Endothelial cell of umbilical vein (primary cell): ENCODE measurements around the gene KRTAP10-10. TPM values are rescaled to one million over a fixed set of nuclear protein-coding genes. Genes with fewer than 3 reads are reported as not detected.

Source experiments
- BruUV-seq: library from RNA; stranded (reverse); fragments of 400-500 nt; replicated peaks from 2 replicates; lab custom pipeline; 2021; lab: Mats Ljungman, UMichigan
- CTCF ChIA-PET: fragments of 300-600, 350-600 bp; sonication (Branson Sonifier 250); formaldehyde crosslinking; loops from one replicate; lab custom pipeline; 2021; ENCODE audit warnings: antibody characterized with exemption, inconsistent platforms; lab: Charles Lee
- POLR2A ChIA-PET: fragments of 300-600, 350-600 bp; sonication (Branson Sonifier 250); formaldehyde crosslinking; loops from one replicate; lab custom pipeline; 2021; ENCODE audit warnings: antibody characterized with exemption, inconsistent platforms; lab: Charles Lee
- DNase-seq: peaks from one replicate; pipeline ENCODE4 v3.0.0-alpha.2; 2011; ENCODE audit warnings: low read depth, low spot score
- FAIRE-seq: peaks from 2 replicates; lab custom pipeline; 2011; peaks lifted over from hg19 to GRCh38; lab: Jason Lieb, UNC
- H2AFZ ChIP-seq: 2 replicates; pipeline ENCODE4 v1.6.0; 2012; ENCODE audit warnings: low read depth, low read length, control low read depth, inconsistent platforms
- H3K27ac ChIP-seq: 2 replicates; pipeline ENCODE4 v1.5.1; 2011; ENCODE audit warnings: low read depth, mild to moderate bottlenecking, control low read depth, low read length, moderate library complexity; ENCODE audit not compliant: insufficient read depth
- H3K27me3 ChIP-seq, 2 experiments: 2 replicates each; pipeline versions ENCODE4 v1.6.0 to v1.6.1; 2011; ENCODE audit warnings: low read length in 2 of 2, mixed read lengths in 1 of 2; ENCODE audit not compliant: control insufficient read depth in 2 of 2, insufficient read depth in 2 of 2
- H3K36me3 ChIP-seq, 2 experiments: 2 replicates in 1 of 2; 3 replicates in 1 of 2; pipeline ENCODE4 v1.5.1; 2011; ENCODE audit warnings: low read length in 2 of 2, mild to moderate bottlenecking in 1 of 2, moderate library complexity in 1 of 2; ENCODE audit not compliant: control insufficient read depth in 2 of 2, insufficient read depth in 2 of 2; ENCODE audit errors: extremely low read depth in 1 of 2
- H3K4me1 ChIP-seq: 3 replicates; pipeline ENCODE4 v1.5.1; 2011; ENCODE audit warnings: mild to moderate bottlenecking, low read length; ENCODE audit not compliant: control insufficient read depth, insufficient read depth; ENCODE audit errors: extremely low read depth
- H3K4me2 ChIP-seq: 2 replicates; pipeline ENCODE4 v1.6.1; 2011; ENCODE audit warnings: low read length, control low read depth, mixed read lengths; ENCODE audit not compliant: insufficient read depth
- H3K4me3 ChIP-seq, 3 experiments: fragments of 200-600 bp in 1 of 3; sonication (generic), shearing (Covaris generic) in 1 of 3; replicated peaks in 1 of 3; 2 replicates each; pipeline ENCODE4 v1.5.1; 2011 to 2016; ENCODE audit warnings: control low read depth in 3 of 3, low read length in 3 of 3, mild to moderate bottlenecking in 2 of 3, inconsistent platforms in 1 of 3, low read depth in 1 of 3, moderate library complexity in 1 of 3; ENCODE audit not compliant: insufficient read depth in 1 of 3
- H3K79me2 ChIP-seq: 2 replicates; pipeline ENCODE4 v1.6.0; 2012; ENCODE audit warnings: low read length, inconsistent platforms; ENCODE audit not compliant: control insufficient read depth, insufficient read depth
- H3K9ac ChIP-seq: replicated peaks from 2 replicates; pipeline ENCODE3; 2011; ENCODE audit warnings: low read length, control low read depth; ENCODE audit not compliant: insufficient read depth; ENCODE audit errors: extremely low read depth
- H3K9me1 ChIP-seq: replicated peaks from 3 replicates; pipeline ENCODE4 v1.6.0; 2011; ENCODE audit warnings: mild to moderate bottlenecking, low read length; ENCODE audit not compliant: control insufficient read depth, insufficient read depth; ENCODE audit errors: extremely low read depth
- H3K9me3 ChIP-seq: replicated peaks from 2 replicates; pipeline ENCODE4 v1.5.1; 2012; ENCODE audit warnings: low read length, inconsistent platforms; ENCODE audit not compliant: control insufficient read depth, insufficient read depth
- H4K20me1 ChIP-seq: replicated peaks from 2 replicates; pipeline ENCODE3; 2011; ENCODE audit warnings: mild to moderate bottlenecking, low read length; ENCODE audit not compliant: control insufficient read depth, insufficient read depth; ENCODE audit errors: extremely low read depth
- EZH2 ChIP-seq: IDR thresholded peaks from 2 replicates; pipeline ENCODE4 v1.6.1; 2012; ENCODE audit warnings: borderline replicate concordance, low read depth, mild to moderate bottlenecking, moderate library complexity, low read length, inconsistent platforms; ENCODE audit not compliant: severe bottlenecking
- FOS ChIP-seq: IDR thresholded peaks from 2 replicates; pipeline ENCODE4 v1.6.1; 2011; ENCODE audit warnings: mild to moderate bottlenecking, low read length, moderate library complexity, borderline replicate concordance; ENCODE audit not compliant: insufficient read depth
- GATA2 ChIP-seq: IDR thresholded peaks from 2 replicates; pipeline ENCODE4 v1.7.0; 2011; ENCODE audit warnings: low read depth, mild to moderate bottlenecking, moderate library complexity, mixed read lengths, low read length; ENCODE audit not compliant: insufficient read length, insufficient read depth
- MYC ChIP-seq: IDR thresholded peaks from one replicate; pipeline ENCODE4 v1.6.1; 2011; ENCODE audit warnings: mild to moderate bottlenecking, low read depth, low read length
- dilution Hi-C: fragments of 300-500 bp; cut with MboI; formaldehyde crosslinking; loops from one replicate; pipeline ENCODE4 v1.15.0; 2019; ENCODE audit warnings: low sequenced_read_pairs; ENCODE audit not compliant: extremely low pct_ligation_motif_present
- intact Hi-C: fragments of 100-400 bp; cut with micrococcal nuclease; formaldehyde crosslinking; loops from one replicate; pipeline ENCODE4 v1.10.0; 2022
- polyA plus RNA-seq, 4 experiments: library from polyadenylated mRNA; depleted of rRNA in 3 of 4; stranded (reverse) in 3 of 4; unstranded in 1 of 4; fragments of >200 nt; gene quantifications; 2 replicates each; pipeline versions ENCODE4 v1.2.1 to v1.2.3, GENCODE V29; 2011 to 2012; ENCODE audit warnings: missing spikeins in 1 of 4
- total RNA-seq: library from RNA; stranded (reverse); gene quantifications from 2 replicates; pipeline ENCODE4 v1.2.3, GENCODE V29; 2021
- TF ChIP-seq, protein P1 (sequence below), 2 donors: IDR thresholded peaks; 1 replicate in 1 of 2; 2 replicates in 1 of 2; pipeline ENCODE4 v1.5.1; 2011; ENCODE audit warnings: low read length in 2 of 2, mild to moderate bottlenecking in 2 of 2, moderate library complexity in 2 of 2, control low read depth in 1 of 2, inconsistent platforms in 1 of 2, low read depth in 1 of 2; ENCODE audit not compliant: insufficient read depth in 1 of 2; ENCODE audit errors: extremely low read depth in 1 of 2

KRTAP10-10 gene
- total and polyA plus RNA-seq, 2 donors (not counting 3 experiments of a cell fraction or from before 2014, with no cell fraction given), result not detected

DNA sequence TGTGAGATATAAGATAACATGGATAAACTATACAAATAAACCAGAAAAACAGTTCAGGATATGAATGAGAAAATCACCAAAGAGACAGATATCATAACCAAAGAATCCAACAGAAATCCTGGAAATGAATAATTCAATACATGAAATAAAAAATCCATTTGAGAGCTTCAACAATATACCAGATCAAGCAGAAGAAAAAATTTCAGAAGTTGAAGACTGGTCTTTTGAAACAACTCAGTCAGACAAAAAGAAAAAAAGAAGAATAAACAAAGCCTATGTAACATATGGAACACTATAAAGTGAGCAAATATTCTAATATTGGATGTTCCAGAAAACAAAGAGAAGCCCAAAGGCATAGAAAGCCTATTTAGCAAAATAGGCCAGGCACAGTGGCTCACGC lies 34.8 kb downstream of the KRTAP10-10 start:
- no peak overlapping the region for H3K9ac ChIP-seq
- H3K4me2 ChIP-seq, result no peak overlapping the region
- no peak overlapping the region for H2AFZ ChIP-seq
- dilution Hi-C loops (no loop called here), intact Hi-C loops (no loop called here)
- no peaks in the 10 kb centered on the region for H3K79me2 ChIP-seq
- no peaks in the 10 kb centered on the region for H3K9me3 ChIP-seq
- CTCF ChIA-PET, result interaction anchor here (1.4 kb wide), 1 partner anchor 16 kb away, joined by 3 read pairs; no protein-coding TSS in a partner anchor
- no peak for TF ChIP-seq GATA2
- TF ChIP-seq EZH2, result no peak
- TF ChIP-seq, protein P1, sequence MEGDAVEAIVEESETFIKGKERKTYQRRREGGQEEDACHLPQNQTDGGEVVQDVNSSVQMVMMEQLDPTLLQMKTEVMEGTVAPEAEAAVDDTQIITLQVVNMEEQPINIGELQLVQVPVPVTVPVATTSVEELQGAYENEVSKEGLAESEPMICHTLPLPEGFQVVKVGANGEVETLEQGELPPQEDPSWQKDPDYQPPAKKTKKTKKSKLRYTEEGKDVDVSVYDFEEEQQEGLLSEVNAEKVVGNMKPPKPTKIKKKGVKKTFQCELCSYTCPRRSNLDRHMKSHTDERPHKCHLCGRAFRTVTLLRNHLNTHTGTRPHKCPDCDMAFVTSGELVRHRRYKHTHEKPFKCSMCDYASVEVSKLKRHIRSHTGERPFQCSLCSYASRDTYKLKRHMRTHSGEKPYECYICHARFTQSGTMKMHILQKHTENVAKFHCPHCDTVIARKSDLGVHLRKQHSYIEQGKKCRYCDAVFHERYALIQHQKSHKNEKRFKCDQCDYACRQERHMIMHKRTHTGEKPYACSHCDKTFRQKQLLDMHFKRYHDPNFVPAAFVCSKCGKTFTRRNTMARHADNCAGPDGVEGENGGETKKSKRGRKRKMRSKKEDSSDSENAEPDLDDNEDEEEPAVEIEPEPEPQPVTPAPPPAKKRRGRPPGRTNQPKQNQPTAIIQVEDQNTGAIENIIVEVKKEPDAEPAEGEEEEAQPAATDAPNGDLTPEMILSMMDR (IDR thresholded peaks at IDR 0.05; ENCODE audit: extremely low read depth in 1 of 2, insufficient read depth in 1 of 2, low read depth in 1 of 2, low read length in 2 of 2), result no peak
- no peak for TF ChIP-seq FOS
- no peak for TF ChIP-seq MYC
- POLR2A ChIA-PET, result no interaction called here
- H3K27ac ChIP-seq, result no peak overlapping the region
- DNase-seq (no peak), FAIRE-seq (no peak)
- H3K27me3 ChIP-seq, result peaks cover 1 to 4% of the 10 kb centered on the region in 2 experiments
- BruUV-seq, result no TSS peak
- H3K4me1 ChIP-seq, result no peaks in the 10 kb centered on the region
- no peaks in the 10 kb centered on the region for H3K9me1 ChIP-seq
- no peaks in the 10 kb centered on the region for H4K20me1 ChIP-seq
- no peak overlapping the region for H3K4me3 ChIP-seq
- no peaks in the 10 kb centered on the region for H3K36me3 ChIP-seq

DNA sequence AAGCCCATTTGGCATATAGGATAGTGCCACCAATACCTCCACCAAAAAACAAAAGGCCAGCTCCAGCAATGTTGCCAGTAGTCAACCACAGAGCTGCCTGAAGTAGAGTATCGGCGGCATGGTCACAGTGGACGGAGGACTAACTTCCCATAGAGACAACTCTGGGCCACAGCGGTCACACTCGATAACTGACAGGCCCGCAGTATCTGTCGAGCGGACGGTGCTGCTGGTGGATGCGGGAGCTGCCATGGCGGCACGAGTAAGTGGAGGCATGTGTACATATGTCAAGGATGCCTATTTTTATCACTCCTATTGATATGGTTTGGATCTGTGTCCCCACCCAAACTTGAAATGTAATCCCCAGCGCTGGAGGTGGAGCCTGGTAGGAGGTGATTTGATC lies 40.7 kb downstream of the KRTAP10-10 start:
- Histone ChIP-seq H2AFZ (no peak overlapping the region), H3K9me3 (no peaks in the 10 kb centered on the region), H3K4me2 (no peak overlapping the region), H4K20me1 (no peaks in the 10 kb centered on the region), H3K9ac (no peak overlapping the region), H3K27me3 (peaks cover 2 to 5% of the 10 kb centered on the region in 2 experiments), H3K27ac (no peak overlapping the region), H3K9me1 (no peaks in the 10 kb centered on the region), H3K36me3 (no peaks in the 10 kb centered on the region), H3K4me3 (no peak overlapping the region), H3K79me2 (no peaks in the 10 kb centered on the region), H3K4me1 (no peaks in the 10 kb centered on the region)
- intact Hi-C loops, result no loop called here
- no peak for FAIRE-seq
- ChIA-PET POLR2A (no interaction called here), CTCF (interaction anchor here (0.8 to 1.4 kb wide), 2 partner anchors 14 to 116 kb away, joined by 3 to 4 read pairs; no protein-coding TSS in a partner anchor)
- DNase-seq, result no peak
- no TSS peak for BruUV-seq
- TF ChIP-seq EZH2, result no peak
- TF ChIP-seq, protein P1 (IDR thresholded peaks at IDR 0.05; ENCODE audit: extremely low read depth in 1 of 2, insufficient read depth in 1 of 2, low read depth in 1 of 2, low read length in 2 of 2), result no peak
- dilution Hi-C loops, result no loop called here
